C1 segment of cervical spinal cord (tissue), 14 donors: ENCODE results near the gene EXOC4.

Source experiments
- DNase-seq, 14 donors: peaks; one replicate each; lab custom pipeline; 2025; lab: John Stamatoyannopoulos, UW

Gene EXOC4

DNA sequence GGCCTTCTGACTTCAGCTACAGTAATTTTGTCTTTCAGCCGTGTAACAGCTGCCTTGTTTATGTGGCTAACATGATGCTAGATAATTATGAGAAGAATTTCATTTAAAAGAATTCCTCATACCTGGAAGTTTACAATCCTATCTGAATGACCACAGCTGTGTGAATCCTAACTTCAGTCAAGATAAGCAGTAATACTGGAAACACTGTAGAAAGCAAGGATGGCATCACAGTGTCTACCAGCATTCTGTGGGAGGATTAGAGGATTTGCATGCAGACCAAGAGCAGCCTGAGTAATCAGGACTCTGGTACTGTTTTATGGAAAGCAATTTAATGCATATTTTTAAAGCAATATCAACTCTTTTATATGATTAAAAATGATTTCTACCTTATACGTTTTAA is 282.4 kb downstream of the EXOC4 start:
- DNase-seq, result no peak

DNA sequence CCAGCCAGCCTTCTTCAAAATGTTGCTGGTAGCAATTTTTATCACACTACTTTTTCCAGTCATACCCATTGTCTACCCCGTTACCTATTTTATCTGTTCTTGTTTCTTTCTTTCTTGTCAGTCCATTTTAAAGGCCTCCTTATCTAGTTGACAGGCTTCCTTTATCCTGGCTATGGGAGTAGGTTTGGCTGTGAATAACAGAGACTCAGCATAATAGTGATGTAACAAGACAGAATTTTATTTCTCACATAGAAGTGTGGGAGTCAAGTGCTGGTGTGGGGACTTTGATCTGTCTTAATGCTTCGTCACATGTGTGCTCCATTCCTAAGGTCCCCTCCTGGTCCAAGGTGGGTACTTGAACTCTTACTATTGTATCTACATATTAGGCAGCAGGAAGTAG is 283.6 kb downstream of the EXOC4 start:
- no peak for DNase-seq

DNA sequence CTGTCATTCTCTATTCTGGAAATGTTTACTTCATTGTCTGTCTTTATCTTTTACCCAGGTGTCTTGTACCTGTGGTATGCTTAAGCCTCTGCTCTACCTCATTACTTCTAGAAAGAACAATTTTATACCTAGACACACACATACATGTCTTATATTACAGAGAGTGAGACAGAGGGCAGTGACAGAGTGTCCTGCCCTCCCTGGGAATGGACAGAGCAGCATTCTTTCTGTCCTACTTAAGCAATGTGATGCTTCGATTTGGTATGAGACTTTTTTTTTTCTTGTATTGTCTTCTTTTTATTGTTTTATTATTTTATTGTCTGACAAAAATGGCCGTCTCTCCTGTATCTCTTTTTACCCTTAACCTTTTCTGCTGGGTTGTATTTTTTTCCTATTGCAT is 286.1 kb downstream of the EXOC4 start:
- no peak for DNase-seq

DNA sequence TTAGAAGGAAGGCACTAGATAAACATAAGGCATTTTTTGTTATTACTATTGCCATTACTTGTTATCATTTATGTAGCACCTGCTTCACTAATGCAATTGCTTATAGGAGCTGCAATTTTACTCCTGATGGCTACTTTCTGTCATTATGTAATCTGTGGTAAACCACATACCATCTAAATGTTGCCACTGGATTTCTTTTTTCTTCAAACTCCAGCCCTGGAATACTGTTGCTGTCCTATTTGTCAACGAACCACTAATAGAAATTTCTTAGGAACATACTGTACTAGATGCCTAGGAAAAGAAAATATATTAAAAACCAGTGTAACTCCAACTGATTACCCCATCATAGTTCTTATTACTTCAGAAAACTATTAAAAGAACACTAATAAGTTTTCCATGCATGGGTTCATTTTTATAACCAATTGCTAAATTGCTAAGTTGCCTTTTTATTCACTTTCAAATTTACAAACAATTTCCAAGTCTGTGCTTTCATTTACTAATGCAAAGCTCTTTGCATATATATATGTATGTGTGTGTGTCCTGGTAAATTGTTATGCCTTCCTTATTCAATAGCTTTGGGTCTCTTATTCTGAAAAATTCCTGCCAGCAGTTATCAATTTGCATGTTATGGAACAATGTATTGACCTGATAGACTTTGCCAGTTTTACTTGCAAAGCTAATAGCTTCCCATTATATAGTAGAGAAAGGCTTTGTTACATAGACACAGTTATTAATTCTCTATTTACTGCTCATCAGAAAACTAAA is 287.4 kb downstream of the EXOC4 start:
- DNase-seq, result no peak

DNA sequence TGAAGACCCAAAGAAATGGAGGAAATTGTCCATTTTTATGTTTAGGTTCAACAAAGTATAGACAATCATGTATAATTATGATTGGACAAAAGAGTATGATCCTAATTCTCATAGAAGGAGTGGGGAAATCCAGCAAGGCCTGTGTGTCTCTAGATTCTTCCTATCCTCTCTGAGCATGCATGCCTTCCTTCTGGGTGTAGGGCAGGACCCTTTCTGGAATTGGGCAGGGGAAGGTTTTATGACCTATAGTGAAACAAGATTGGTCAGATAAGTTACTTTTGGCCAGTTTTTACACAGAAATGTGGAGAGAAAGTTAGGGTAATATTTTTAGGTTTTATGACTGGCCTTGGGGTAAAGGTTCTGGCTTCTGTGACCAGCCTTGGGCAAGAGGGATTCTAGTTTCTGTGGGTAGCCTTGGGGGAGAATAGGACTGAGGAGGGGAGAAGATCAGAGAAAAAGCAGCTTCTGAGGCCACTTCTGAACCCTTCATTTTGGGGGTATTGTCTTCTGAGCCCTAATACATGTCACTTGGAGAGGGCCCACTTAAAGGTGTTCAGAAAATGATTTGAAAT is 289.4 kb downstream of the EXOC4 start:
- DNase-seq, result no peak

DNA sequence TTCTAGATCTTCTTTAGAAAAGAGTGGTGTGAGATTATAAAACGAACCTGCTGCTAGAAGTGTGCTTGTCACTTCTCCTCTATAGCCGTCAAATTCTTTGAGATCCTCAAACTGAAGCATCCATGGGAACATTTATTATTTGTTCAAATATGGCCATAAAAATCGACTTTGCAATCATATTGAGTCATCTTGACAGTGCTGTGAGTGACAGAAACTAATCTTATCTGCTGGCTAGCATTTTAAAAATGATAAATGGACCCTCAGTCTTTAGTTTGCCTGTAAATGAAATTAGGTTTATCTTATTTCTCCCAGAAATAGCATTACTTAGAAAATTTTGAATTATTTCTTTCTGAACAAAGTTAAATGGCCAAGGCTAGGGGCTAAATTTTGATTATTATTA is 290.8 kb downstream of the EXOC4 start:
- no peak for DNase-seq

DNA sequence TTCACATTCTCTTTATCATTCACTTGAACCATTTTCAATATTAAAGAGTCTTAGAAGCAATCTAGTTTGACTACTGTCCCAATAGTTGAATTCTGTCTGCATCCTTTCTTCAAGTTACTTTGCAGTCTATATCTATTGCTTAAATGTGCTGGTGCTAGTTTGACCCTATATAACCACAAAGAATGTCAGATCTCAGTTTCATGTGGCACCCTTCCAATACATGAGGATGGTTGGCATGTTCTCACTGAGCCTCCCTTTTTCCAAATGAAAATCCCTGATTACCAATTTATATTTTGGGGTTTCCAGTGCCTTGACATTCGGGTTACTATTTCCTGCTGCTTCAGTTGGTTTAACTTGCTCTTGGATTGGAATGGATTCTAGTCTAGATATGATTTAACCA is 292.7 kb downstream of the EXOC4 start:
- no peak for DNase-seq

DNA sequence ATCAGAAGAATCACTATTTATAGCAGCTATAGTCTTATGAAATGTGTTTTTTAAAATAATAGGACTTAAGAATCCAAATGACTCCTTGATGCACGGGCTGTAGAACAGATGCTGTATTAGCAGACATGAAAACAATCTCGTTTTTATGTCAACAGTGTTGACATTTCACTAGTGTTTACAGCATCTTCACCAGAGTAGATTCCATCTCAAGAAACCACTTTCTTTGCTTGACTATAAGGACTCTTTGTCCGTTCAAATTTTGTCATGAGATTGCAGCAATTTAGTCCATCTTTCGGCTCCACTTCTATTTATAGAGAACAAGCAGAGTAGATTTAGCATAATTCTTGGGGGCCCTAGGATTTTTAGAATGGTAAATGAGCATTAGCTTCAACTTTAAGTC is 295.1 kb downstream of the EXOC4 start:
- DNase-seq, result no peak

DNA sequence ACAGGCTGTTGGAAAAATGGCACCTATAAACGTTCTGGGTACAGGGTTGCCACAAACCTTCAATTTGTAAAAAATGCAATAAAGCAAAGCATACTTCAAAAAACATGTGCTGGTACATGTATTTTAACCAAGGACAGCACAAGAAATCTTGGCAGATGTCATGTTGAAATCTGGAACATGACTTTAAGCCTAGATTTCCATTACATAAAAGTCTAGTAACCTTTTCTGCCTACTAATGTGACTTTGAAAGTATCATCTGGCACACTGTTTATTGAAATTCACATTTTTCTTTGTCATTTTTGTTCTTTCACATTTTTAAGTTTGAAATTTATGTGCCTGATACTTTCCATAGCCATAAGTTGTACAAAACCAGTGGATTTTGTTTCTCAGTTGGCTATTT is 296.8 kb downstream of the EXOC4 start:
- no peak for DNase-seq

DNA sequence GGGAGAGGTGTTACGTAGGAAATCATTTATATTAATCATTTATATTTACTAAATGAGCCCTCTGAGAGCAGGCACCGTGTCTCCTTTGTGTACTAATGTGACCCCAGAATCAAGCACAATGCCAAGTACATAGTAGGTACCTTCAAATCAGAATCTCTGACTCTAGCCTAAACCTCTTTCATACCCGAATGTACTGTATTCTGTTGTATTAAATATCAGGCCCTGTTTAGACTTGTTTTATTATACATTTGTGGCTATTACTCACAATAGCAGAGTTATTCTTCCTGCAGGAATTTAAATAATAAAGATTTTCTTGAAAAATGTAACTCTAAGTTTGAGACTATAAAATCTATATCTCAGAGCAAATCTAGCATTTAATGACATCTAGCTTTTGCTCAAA is 297.3 kb downstream of the EXOC4 start:
- DNase-seq, result peak in 1 of 14 donors; percentile 9

DNA sequence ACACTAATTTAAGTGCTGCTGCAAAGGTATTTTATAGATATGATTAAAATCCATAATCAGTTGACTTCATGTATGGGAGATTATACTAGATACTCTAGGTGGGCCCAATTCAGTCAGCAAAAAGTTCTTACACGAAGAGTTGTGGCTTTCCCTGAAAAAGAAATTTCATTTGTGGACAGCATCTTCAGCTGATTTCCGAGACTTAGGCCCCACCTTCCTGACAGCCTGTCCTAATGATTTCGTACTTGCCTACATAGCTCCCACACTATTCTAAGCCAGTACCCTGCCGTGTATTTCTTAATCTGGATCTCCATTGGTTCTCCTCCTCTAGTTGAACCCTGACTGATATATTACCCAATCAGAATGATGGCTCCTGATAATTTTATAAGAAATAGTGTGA is 297.9 kb downstream of the EXOC4 start:
- peak in 1 of 14 donors; percentile 42 for DNase-seq

DNA sequence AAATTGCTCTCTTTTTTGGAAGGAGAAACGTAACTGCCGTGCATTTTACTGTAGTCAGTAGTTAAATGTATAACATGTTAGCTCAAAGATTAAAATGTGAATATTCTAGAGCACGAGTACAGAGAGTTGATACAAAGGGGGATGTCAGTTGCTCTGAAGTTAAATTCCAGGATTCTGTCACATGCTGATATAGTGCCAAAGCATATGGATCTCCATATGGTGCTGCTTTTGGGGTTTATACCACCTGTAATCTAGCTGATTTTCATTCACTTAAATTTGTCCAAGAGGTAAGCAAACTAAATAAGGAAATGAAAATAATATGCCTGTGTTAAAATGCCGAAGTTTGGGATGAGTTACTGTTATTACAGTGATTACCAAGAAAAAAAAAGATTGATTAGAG is 298.6 kb downstream of the EXOC4 start:
- DNase-seq, result peak in 1 of 14 donors; percentile 51

DNA sequence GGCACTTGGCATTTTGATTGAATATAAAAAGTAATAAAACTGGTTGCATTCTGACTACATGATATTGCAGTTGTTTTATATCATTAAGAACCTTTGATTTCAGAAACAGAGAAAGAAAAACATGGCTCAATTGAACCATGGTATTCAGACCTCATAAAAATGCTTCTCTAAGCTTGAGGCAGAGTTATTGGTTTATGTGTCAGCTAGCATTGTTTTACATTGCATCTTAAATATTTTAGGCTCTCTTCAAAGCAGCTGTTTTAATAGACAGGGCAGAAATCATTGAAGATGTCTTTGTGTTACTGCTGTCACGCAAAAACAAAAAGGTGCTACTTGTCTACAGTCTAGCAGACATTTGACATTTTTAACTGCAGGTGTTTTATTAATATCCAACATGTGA is 299.2 kb downstream of the EXOC4 start:
- no peak for DNase-seq

DNA sequence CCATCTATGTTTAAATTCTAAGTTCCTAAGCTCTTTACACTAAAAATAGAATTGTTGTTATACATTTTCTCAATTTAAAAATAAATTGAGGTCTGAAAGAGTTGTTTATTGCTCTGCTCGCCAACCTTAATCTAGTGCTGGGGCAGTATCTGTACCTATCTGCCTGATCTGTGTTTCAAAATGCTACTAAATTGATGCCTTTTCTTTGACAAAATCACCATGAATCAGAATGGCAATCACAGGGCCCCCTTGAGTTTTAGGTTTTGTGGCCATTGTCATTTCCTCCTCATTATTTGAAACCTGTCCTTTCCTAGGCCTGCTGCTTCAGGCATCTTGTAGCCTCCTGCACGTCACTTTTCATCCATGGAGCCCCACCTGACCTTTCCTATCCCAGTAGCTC is 301.5 kb downstream of the EXOC4 start:
- DNase-seq, result no peak

DNA sequence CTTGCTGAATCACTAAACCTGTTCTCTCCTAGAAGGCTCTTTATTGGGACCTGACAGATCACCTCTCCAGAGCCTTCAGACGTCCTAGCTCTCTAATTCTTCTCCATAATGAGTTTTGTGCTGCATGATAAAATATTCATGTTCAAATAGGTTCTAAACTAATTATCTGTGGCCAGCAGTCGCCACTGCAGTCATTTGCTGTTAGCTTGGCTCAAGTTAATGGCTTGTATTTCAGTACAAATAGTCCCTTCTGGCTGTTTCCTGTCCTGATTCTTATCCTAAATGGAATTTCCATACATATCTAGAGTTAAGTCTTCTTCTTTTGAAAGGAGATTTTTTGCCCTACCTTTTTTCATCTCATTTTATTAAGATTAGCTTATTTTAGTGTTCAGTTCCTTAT is 303.2 kb downstream of the EXOC4 start:
- peak in 1 of 14 donors; percentile 18 for DNase-seq

DNA sequence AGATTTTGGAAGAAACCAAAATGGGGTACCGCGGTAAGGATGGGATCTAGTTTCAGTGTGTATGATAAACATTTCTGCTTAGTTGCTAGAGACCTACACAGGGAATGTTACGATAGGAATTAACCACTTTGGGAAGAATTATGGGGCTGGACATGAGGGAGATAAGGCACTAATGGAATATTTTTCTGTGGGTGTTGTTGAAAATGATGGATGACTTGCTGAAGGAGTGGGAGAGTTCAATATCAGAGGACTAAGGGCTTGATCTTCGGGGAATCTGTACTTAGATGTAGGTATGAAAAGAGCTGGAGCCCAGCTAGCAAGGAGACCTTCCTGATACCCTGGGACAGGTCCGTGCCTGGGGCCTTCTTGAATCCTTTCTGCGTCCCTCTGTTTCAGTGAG is 303.7 kb downstream of the EXOC4 start:
- DNase-seq, result no peak

DNA sequence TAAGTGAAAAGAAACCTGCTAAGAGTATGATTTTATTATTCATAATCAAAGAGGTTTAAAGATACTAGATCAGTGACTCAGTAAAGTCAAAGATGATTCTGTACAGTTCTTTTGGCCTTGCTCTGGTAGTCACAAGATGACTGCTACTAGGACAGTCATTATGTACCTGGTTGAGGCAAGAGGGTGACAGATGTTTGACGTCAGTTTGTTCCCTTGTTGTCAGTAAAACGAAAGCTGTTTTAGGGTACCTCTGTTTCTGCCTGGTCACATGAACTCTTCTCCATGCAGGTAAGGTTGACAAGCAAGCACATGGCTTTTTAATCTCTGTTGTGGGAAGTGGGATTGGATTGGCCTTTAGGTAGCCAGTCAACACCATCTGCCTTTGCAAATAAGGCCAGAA is 308.0 kb downstream of the EXOC4 start:
- DNase-seq, result no peak

DNA sequence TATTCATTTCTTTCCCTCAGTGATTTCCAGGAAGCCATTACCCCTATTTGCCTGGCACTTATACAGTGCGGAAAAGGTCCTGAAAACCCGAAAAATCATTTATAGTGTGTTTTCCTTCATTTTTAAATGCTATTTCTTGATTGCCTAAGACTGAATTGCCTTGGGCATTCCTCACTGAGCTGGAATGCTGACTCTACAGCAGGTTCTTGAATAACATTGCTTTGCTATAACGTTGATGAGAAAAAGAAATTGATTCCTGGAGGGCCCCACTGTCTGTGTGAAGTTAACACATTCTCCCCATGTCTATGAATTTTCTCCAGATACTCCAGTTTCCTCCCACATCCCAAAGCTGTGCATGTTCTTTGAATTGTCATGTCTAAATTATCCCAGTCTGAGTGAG is 308.5 kb downstream of the EXOC4 start:
- DNase-seq, result no peak

DNA sequence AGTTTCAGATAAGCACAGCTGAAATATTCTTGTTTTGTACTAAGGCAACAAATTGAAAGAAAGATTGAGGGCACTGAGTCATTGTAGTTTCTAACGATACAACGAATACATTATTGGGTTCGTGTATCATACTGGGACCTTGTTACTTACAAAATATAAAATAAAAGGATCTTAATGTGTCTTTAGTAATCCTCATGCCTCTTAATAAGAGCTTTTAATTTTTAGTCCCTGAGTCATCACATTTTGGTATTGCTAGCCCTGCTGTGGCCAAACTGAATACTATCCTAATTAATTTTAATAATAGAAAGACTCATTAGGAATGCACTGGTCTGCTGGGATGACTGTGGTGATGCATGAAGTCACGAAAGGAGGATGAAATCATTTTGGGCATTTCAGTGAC is 309.7 kb downstream of the EXOC4 start:
- DNase-seq, result no peak

DNA sequence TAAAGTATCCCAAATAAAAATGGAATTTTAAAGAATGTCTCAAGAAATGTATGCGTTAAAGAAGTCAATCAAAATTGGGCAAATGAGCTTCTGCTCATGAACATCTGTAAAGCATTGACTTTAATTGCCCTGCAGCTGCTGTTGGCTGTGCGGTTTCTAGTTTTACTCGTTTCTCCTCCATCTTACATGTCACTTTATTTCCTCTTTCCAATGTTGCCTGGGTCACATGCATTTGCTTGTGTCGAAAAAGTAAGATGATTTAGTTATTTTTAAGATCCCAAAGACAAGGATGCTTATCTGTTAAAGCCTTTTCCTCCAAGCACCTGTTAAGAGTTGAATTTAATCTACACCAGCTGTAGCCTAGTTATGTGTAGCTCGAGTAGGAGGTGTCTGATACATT is 310.4 kb downstream of the EXOC4 start:
- no peak for DNase-seq

DNA sequence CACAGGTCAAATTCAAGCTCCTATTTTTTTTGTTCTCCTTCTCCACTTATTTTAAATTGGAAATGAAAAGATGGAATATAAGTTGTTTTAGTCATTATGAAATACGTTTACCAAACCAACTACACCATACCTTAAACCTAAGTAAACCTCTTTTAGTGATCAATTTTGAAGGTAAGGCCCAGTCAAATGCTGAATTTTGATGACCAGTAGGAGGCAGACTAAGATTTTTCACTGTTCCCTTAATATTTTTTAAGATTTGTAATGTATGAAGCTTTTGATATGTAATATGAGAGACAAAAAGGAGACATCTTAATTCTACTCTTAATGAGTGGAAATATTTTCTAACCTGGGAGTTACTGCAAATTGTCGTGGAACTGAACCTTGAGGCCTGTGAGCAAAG is 311.6 kb downstream of the EXOC4 start:
- DNase-seq, result no peak

DNA sequence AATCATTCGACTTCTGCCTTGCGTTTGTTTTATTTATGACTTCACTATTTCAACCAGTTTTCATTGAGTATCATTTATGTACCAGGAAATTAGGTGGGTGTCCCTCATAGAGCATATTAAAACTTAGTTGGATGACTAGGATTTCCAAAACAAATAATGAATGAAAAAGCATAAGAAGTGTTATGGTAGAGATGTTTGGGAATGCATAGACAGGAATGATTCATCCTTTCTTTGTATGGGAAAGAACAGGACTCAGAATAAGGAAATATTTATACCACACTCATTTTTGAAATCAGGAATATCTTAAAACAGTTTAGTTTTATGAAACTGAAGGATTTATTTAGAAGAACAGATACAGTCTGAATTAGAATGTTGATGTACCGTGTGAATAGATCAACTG is 315.7 kb downstream of the EXOC4 start:
- no peak for DNase-seq

DNA sequence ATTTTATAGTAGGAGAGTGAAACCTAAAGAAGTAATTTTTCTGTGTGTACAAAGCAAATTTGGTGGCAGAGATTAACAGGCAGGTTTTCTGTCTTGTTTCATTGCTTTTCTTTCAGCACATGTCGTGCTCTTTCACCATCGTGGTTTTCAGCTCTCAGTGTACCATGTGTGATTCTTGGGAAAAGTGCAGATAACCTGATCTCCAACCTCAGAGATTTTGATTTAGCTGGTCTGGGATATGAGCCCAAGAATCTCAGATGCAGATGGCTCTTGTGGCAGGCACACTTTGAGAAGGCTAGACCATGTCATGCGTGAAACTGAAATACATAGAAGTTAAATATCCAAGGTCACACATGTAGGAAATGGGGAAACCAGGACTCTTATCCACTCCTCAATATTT is 317.4 kb downstream of the EXOC4 start:
- peak in 1 of 14 donors; percentile 70 for DNase-seq

DNA sequence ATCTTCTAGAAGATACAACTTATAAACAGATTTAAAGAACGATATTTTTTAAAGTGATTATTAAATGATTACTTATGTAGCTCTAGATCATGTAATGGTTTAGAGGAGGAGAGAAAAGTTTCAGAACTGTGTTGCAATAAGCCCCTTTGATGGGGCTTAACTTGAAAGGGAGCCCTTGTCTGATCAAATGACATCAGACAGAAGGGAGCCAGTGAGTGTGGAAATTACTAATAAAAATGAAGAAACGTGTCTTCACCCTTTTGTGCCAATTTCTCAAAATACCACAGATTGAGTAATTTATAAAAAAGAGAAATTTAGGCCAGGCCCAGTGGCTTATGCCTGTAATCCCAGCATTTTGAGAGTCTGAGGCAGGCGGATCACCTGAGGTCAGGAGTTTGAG is 318.2 kb downstream of the EXOC4 start:
- DNase-seq, result no peak
